Hippocampal formation (tissue), 2 donors: ENCODE data around the gene EHMT1.
"Not testable (repeated sequence)": the region's sequence is repeated elsewhere in the genome, so short reads cannot be mapped to it uniquely, and the experiment has no call there.

ENCODE experiments used
- DNase-seq, 2 donors: peaks; one replicate each; lab custom pipeline; 2025; lab: John Stamatoyannopoulos, UW

EHMT1 gene

GRCh38 chr9:137872296-137872695 lies 253.5 kb downstream of the EHMT1 start:
- DNase-seq = no peak

DNA sequence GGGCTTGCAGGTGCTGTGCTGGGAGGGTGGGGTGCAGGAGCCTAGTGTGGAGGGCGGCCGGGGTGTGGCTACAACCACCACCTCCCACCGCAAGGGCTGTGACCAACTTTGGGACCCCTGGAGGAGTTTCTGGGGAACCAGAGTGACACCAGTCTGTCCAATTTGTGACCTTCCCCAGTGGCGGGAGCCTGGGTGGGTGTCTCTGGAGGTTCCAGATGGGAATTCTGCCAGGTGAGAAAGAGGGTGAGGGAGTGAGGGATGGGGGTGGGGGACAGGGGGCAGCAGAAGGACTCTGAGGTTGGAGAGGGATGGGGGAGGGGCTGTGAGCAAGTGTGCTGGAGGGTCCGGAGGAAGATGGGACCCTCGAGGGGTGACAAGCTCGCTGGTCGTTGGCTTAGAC lies 254.6 kb downstream of the EHMT1 start:
- DNase-seq = no peak

- no peak for DNase-seq
These were observed 255.1 kb downstream of the EHMT1 start for GRCh38 chr9:137873858-137874362.

DNA sequence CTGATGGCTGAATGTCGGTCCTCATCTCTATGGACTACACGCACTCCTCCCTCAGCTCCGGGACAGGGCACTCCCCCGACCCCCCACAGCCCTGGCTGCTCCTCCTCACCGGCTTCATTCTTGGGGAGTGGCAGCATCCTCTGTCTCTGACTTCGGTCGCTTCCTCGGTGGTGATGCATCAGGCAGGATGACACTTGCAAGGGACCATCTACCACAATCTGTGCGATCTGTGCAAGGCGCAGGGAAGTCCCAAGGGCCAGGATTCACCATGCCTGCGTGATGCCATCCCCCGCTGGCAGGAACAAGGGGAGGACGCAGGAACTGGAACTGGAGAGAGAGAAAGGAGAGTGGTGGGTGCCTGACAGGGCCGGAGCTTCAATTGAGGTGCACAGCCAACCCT lies 256.5 kb downstream of the EHMT1 start:
- no peak for DNase-seq

DNA sequence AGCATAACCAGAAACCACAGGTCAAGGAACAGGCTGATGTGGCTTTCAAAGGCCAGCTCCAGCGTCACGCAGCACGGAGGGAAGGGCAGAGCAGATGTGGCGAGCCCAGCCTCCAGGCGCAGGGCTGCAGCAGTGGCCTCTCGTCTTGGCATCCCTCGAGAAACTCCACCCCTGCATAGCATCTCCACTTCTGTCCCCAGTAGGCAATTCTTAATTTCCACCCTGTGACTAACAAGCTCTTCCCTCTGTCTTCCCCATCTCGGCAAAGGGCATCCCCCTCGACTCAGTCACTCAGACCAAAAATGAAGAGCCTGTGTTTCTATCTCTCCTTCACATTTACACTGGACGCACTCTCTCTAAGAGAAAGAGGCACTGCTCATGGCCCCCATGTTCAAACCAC lies 257.0 kb downstream of the EHMT1 start:
- no peak for DNase-seq

DNA sequence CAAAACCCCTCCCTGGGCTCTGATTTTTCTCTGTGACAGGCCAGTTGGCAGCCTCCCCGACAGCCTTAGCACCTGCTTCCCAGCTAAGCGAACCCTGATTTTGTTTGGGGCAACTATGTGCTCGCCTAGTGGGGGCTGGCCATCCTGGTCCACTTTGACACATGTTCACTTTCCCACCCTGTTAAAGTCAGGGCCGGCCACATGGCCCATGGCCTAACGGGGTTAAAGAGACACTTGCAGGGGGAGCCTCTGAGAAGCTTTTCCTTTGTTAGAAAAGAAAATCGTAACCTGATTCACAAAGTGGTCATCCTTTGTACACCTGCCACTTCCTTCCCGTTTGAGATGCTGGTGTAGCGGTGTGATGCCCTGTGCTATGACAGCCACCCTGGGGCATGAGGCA lies 257.5 kb downstream of the EHMT1 start:
- DNase-seq = no peak

DNA sequence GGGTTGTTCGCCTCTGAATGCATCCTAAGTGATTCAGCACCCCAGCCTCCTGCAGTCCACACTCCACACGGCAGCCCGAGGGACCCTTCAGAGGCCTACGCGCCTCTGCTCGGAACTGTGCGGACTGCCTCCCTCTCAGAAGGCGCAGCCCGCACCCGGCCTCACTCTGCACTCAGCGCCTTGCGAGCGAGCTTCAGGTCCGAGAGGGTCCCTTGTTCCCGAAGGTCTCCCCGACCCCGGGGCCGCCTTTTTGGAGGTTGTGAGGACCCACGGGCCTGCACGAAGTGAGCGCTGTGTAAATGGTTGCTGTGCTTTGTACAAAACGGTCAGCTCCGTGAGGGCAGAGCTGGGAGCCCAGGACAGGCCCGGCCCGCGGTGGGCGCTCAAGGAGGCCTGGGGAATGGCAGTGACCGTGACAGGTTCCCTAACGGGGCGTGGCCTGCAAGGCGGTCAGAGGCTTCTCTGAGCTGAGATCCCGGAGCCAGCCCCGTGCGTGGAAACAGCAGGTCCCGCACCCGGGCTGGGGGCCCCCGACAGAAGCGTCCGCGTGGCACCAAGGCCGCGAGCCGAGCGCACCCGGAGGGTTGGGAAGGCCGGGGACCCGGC lies 258.1 kb downstream of the EHMT1 start:
- no peak for DNase-seq

GRCh38 chr9:137877506-137878122 lies 258.8 kb downstream of the EHMT1 start, which contains the start of gene CACNA1B:
CACNA1B (plus strand) TSS chr9:137877782; CDS start chr9:137877934, 152 bp downstream.
- not testable (repeated sequence) for DNase-seq

DNA sequence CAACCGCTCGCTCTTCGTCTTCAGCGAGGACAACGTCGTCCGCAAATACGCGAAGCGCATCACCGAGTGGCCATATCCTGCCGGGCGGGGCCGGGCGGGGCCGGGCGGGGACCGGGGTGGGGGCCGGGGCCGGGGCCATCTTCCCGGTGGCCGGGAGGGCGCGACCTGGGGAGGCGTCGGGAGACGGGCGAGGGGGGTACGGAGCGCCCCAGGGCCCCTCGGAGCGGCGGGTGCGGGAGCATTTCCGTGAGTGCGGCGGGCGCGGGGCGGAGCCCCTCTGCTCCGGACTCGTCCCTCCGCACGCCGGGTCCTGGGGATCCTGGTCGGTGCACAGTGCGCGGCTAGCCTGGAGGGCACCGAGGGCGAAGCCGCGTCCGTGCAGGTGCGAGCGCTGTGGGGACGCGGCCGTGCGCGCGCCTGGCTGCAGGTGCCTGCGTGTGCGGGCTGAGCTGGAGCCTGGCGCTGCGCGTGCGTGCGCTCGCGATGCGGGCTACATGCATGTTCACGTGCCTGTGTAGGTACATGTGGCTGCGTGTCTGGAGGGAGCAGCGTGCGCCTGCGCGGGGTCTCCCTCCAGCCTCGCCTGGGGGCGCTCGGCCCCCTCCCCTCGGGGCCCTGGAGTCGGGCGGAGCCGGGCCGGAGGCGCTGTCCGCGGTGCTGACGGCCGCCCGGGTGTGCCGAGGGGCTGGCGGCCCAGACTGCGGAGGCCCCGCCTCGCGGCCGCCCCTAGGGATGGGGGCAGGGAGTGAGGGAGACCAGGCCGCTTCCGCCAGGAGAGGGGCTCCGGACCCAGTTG lies 259.5 kb downstream of the EHMT1 start:
- DNase-seq = no peak

- no peak for DNase-seq
These were observed 260.2 kb downstream of the EHMT1 start for GRCh38 chr9:137879052-137879451.

- DNase-seq = no peak
These were observed 260.9 kb downstream of the EHMT1 start for GRCh38 chr9:137879566-137880150.

DNA sequence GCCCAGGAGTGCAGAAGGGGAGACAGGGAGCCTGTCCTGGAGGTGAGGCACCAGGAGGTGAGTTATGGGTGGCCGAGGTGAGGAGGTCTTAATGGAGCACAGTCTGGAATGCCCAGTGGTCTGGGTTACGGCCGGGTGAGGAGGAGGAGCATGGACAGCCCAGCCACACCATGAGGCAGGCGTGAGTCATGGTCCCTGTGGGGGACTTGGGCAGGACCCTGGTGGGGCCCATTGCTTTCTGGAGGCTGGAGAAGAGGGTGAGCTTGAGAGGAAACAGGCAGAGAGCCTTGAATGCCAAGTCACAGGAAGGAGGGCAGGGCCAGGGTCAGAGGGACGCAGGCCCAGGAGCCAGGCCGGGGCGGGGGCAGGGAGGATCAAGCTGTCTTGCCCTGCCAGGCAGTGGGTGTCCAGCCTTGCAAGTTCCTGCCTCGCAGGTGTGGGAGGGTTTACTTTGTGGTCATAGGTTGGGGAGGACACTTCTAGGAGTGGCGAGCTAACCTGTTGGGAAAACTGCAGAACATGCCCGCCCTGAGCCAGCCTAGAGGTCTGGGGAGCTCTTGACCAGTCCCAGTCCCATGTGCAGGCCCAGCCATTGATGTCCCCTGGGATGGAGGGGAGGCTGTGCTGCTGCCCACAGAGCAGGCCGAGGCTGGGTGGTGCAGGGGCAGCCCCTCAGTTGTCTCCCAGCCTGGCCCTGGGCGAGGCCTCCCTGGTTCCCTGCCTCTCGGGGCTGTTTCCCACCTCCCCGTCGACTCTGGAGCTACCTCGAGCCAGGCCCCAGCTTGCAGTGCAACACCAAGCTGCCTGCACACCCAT lies 261.6 kb downstream of the EHMT1 start:
- DNase-seq = no peak

DNA sequence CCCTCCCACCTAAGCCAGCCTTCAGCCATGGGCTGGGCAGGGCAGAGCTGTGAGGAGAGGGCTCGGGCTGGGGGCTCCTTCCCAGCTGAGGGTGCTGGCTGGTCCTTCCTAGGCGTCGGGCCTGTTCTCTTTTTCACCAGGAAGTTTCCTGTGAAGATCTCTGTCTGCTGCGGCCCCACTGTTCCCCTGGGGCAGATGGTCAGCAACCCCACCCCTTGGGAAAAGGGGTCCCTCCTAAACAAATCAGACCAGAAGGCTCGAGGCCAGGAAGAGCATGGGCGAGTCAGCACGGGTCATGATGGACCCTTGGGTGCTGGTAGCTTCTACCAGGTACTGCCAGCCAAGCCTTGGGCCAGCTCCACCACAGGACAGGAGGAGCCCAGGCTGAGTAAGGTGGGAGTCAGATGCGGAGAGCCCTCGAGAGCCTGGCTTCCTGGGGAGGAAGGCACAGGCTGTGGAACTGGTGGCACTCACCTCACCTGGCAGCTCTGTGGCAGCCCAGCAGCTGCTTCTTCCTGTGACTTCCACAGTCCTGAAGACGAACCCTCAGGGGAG lies 262.2 kb downstream of the EHMT1 start:
- no peak for DNase-seq

DNA sequence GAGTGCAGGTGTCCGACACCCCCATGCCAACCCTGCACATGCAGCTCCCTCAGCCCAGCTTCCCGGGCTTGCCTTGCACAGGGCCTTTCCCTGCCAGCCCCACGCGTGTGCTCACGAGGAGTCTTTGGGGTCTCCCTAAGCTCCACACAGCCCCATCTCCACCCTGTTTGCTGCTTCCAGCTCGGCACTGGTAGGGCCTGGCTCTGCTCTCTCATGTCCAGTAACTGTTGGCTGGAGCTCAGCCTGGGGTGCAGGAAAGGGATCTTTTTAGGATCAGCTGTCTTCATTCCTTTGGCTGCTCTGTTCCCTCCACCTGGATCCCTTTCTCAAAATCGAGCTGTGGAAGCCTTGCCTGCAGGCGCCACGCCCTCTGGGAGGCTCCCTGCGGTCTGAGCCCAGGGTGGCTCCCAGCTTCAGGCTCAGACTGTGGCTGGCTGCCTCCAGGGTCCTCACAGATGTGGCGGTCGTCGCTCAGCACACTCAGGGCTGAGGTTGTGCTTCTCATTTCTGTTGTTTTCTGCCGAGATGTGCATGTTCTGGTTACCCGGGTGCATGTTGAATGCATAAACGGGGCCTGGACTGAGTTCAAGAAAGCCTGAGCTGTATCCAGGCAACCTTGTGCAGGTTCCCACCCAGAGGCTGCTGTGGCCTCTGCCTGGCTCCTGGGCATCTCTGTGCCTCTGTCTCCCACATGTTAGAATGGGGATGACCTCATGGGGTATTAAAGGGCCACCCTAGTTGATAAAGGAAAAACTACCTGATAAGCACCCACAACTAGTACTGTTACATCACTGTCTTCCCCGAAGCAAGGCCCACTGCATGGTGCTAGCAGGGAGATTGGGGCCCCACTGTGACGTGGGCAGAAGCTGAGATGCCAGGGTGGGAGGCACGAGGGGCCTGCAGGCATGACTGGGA lies 263.0 kb downstream of the EHMT1 start:
- no peak for DNase-seq

DNA sequence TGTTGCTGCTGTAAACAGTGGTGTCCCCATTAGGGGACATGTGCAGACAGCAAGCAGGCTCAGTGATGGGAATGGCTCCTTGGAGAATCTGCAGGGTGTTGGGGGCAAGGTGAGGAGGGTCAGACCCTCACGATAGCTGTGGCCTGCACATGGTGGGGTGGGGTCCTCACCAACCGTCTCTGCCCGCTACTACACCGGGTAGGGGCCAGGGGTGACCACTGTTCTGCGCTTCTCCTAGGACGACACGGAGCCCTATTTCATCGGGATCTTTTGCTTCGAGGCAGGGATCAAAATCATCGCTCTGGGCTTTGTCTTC lies 263.7 kb downstream of the EHMT1 start:
- no peak for DNase-seq

GRCh38 chr9:137883977-137884376 lies 265.2 kb downstream of the EHMT1 start:
- not testable (repeated sequence) for DNase-seq

DNA sequence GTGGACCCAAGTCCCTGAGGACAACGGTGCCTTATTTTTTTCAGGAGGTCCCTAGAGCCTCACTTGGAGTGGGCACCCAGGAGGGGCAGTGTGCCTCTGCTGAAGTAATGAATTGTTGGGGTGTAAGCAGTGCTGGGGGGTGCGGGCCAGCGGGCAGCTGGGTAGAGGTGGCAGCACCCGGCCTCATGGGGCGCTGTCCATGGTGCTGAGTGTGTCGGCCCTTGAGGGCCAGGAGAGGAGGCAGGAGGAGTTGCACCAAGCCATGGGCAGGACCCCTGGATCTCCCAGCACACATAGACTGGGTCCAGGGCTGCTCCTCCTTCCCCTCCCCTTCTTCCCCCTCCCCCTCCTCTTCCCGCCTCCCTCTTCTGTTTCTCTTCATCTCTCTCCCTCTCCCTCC lies 265.7 kb downstream of the EHMT1 start:
- DNase-seq = not testable (repeated sequence)

- not testable (repeated sequence) for DNase-seq
These were observed 266.3 kb downstream of the EHMT1 start for GRCh38 chr9:137885121-137885520.
